Peyer's patch (tissue), 4 donors: ENCODE measurements around the gene BTBD6. TPM values are rescaled to one million over a fixed set of nuclear protein-coding genes. Genes with fewer than 3 reads are reported as not detected.

Source experiments
- DNase-seq, 3 donors: peaks; one replicate each; pipeline ENCODE4 v3.0.0-alpha.2; 2017 to 2019
- H3K27ac ChIP-seq, 4 donors: fragments of 200-600 bp; sonication (generic); one replicate each; pipeline ENCODE4 v1.5.1; 2016 to 2019
- H3K27me3 ChIP-seq, 2 donors: fragments of 200-600 bp; sonication (generic); one replicate each; pipeline ENCODE4 v1.5.1; 2019
- H3K36me3 ChIP-seq, 3 donors: fragments of 200-600 bp; sonication (generic); one replicate each; pipeline ENCODE4 v1.5.1; 2016 to 2019
- H3K4me1 ChIP-seq, 4 donors: fragments of 200-600 bp; sonication (generic); one replicate each; pipeline ENCODE4 v1.5.1; 2016 to 2019
- H3K4me3 ChIP-seq, 4 donors: fragments of 200-600 bp; sonication (generic); 1 replicate in 3 of 4; 2 replicates in 1 of 4; pipeline ENCODE4 v1.5.1; 2016 to 2019; ENCODE audit warnings: mild to moderate bottlenecking in 1 of 4
- H3K9me3 ChIP-seq, 4 donors: fragments of 200-600 bp; sonication (generic); one replicate each; pipeline ENCODE4 v1.5.1; 2016 to 2019; ENCODE audit warnings: mild to moderate bottlenecking in 1 of 4
- CTCF ChIP-seq, 6 experiments: fragments of 450-650 bp in 4 of 6; fragments of 200-600 bp in 2 of 6; sonication (generic) in 1 of 6; IDR thresholded peaks; one replicate each; pipeline ENCODE4 v1.5.1; 2017 to 2019; ENCODE audit warnings: antibody characterized with exemption in 6 of 6, mild to moderate bottlenecking in 3 of 6, moderate library complexity in 1 of 6
- POLR2A ChIP-seq, 2 donors: fragments of 450-650 bp; IDR thresholded peaks; one replicate each; pipeline ENCODE4 v1.5.1; 2017; ENCODE audit warnings: antibody characterized with exemption in 2 of 2, mild to moderate bottlenecking in 2 of 2, moderate library complexity in 2 of 2
- total RNA-seq, 4 donors: library from RNA; depleted of rRNA; stranded (reverse); fragments of >200 nt; gene quantifications; one replicate each; pipeline ENCODE4 v1.1.0, GENCODE V29; 2016

BTBD6 gene
- total RNA-seq, 4 donors from 2014 or later, result 32.2 to 67.5 (median 55.5) TPM

DNA sequence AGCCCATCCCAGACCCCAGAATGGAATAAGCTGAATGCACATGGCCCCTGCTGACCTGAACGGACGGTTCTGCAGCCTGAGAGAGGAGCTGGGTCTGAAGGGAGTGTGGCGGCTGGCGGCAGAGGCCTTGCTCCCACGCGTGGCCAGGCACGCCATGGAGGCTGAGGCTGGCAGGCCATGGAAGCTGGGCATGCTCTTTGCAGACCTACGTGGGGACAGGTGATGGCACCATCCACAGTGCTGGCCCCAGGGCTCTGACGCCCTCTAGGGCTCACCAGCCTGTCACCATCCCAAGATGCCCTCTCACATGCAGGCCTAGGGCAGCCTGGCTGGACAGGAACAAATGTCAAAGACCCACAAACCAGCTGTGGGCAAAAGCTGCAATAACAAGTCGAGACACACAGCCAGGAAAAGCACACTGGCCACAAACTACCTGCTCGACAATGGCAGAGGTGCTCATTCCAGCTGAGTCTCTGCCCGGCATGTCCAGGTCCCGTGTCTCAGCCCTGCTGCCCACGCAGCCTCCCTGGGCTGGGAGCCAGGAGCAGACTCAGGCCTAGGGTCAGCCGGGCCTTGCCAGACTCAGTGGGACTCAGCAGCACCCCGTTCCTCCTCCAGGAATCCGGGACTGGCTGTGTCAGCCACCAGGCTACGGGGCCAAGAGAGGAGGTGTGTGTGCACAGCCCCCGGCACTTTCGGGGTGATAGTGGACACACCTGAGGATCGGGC is 19.7 kb downstream of the BTBD6 start:
- Histone ChIP-seq H3K27me3 (no peaks in the 10 kb centered on the region), H3K27ac (no peak overlapping the region), H3K36me3 (peaks cover 0 to 34% (median 0%) of the 10 kb centered on the region in 3 donors), H3K9me3 (no peaks in the 10 kb centered on the region), H3K4me3 (no peak overlapping the region), H3K4me1 (no peaks in the 10 kb centered on the region)
- DNase-seq, result no peak
- TF ChIP-seq CTCF (IDR thresholded peaks at IDR 0.05) (peak in 3 of 6 experiments; percentile 21 to 32 (median 24)), POLR2A (IDR thresholded peaks at IDR 0.05) (no peak)

DNA sequence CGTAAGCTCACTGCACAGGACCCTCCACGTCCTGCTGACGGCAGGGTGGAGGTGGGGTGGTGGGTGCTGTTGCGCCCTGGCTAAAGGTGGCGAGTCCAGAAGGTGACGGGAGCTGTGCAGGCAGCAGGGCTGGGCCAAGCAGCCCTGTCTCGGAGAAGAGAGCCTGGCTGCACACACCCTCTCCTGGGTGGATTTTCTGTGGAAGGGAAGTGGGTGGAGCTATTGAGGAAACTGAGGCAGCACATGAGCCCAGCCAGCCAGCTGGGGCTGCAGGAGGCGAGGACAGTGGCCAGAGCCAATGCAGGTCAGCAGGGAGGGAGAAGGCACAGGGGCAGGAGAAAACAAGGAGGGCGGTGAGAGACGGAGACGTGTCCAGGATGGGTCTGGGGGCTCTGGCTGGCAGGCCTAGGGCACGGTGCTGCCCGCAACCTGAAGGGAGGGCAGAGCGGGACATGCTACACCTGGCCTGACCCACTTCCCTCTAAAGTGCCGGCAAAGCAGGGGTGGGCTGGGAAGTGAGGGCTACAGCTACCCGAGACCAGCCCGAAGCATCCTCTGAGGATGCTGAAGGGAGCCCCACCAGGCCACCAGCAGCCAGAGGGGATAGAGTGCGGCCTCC is 20.5 kb downstream of the BTBD6 start:
- Histone ChIP-seq H3K27ac (no peak overlapping the region), H3K4me3 (no peak overlapping the region), H3K4me1 (no peaks in the 10 kb centered on the region), H3K36me3 (peaks cover 0 to 33% (median 0%) of the 10 kb centered on the region in 3 donors), H3K27me3 (no peaks in the 10 kb centered on the region), H3K9me3 (no peaks in the 10 kb centered on the region)
- DNase-seq, result no peak
- TF ChIP-seq CTCF (IDR thresholded peaks at IDR 0.05) (no peak), POLR2A (IDR thresholded peaks at IDR 0.05) (no peak)

- peaks cover 0 to 28% (median 0%) of the 10 kb centered on the region in 3 donors for H3K36me3 ChIP-seq
- no peak for TF ChIP-seq POLR2A (IDR thresholded peaks at IDR 0.05)
- no peak for TF ChIP-seq CTCF (IDR thresholded peaks at IDR 0.05)
Measured at GRCh38 chr14:105269405-105269804, 21.1 kb downstream of the BTBD6 start.

DNA sequence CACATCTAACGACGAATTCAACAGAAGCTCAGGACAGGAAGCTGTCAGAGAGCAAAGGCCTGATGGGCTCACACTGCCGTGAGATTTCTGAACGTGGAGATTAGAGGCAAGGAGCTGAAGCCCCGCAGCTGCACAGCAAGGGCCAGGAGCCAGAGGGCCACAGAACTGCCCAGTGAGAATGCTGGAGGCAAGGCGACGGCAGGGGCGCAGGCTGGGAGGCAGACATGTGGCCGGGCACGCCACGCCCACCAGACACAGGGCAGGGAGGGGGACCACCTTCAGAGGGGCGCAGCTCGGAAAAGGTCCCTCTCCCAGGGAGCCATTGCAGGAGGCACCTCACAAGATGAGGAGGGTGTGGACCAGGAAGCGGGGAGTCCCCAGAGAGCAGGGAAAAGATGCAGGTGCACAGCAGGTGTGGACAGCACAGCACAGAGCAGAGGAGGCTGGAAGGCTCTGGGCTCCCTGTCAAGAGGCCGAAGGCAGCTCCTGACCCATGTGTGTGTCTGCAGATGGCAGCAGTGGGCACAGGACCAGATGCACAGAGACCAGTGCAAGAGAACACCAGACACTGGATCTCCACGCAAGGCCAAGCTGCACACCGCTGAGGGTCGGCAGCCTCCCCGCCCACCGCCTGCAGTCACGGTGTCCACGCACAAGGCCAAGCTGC is 23.0 kb downstream of the BTBD6 start:
- peaks cover 0 to 28% (median 0%) of the 10 kb centered on the region in 3 donors for H3K36me3 ChIP-seq
- no peaks in the 10 kb centered on the region for H3K9me3 ChIP-seq
- no peak overlapping the region for H3K4me3 ChIP-seq
- no peaks in the 10 kb centered on the region for H3K4me1 ChIP-seq
- H3K27ac ChIP-seq, result no peak overlapping the region
- H3K27me3 ChIP-seq, result no peaks in the 10 kb centered on the region
- TF ChIP-seq CTCF (IDR thresholded peaks at IDR 0.05) (no peak), POLR2A (IDR thresholded peaks at IDR 0.05) (no peak)
- DNase-seq, result no peak

More at GRCh38 chr14:105269405-105269804, 21.1 kb downstream of the BTBD6 start:
- no peak overlapping the region for H3K27ac ChIP-seq
- no peaks in the 10 kb centered on the region for H3K9me3 ChIP-seq
- no peaks in the 10 kb centered on the region for H3K4me1 ChIP-seq
- DNase-seq, result no peak
- no peak overlapping the region for H3K4me3 ChIP-seq
- no peaks in the 10 kb centered on the region for H3K27me3 ChIP-seq

GRCh38 chr14:105272623-105273022 is 24.3 kb downstream of the BTBD6 start:
- Histone ChIP-seq H3K9me3 (no peaks in the 10 kb centered on the region), H3K27ac (no peak overlapping the region), H3K36me3 (peaks cover 0 to 28% (median 0%) of the 10 kb centered on the region in 3 donors), H3K27me3 (no peaks in the 10 kb centered on the region), H3K4me1 (no peaks in the 10 kb centered on the region), H3K4me3 (no peak overlapping the region)
- no peak for DNase-seq
- no peak for TF ChIP-seq POLR2A (IDR thresholded peaks at IDR 0.05)

GRCh38 chr14:105273062-105273461 is 24.7 kb downstream of the BTBD6 start:
- no peaks in the 10 kb centered on the region for H3K27me3 ChIP-seq
- no peaks in the 10 kb centered on the region for H3K9me3 ChIP-seq
- H3K36me3 ChIP-seq, result peaks cover 0 to 28% (median 0%) of the 10 kb centered on the region in 3 donors
- no peak for TF ChIP-seq CTCF (IDR thresholded peaks at IDR 0.05)
- TF ChIP-seq POLR2A (IDR thresholded peaks at IDR 0.05), result no peak
- no peak overlapping the region for H3K27ac ChIP-seq
- no peak overlapping the region for H3K4me3 ChIP-seq
- DNase-seq, result peak in 1 of 3 donors; percentile 38
- no peaks in the 10 kb centered on the region for H3K4me1 ChIP-seq
